Midbrain (tissue), 1 donor: ENCODE data around the gene TRAM2.

Experiments
- DNase-seq: peaks from one replicate; lab custom pipeline; 2025; lab: John Stamatoyannopoulos, UW

The TRAM2 gene

DNA sequence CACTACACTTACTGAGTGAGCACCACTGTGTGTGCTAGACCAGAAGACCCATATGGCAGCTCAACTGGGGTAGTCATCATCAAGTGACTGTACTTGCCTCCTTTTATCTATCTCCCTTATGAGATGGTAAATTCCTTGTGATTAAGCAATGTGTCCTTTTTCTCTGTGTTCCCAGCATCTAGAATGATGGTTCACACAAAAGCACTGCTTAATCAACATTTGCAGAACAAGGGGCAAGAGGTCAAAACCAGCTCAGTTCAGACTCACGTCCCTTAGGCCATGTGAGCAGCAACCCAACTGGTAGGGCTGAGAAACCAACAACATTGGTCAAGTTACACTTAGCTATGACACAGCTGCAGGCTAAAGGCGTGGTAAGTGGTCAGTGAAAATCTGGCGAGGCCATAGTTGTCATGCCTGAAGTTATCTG lies 10.0 kb downstream of the TRAM2 start:
- no peak for DNase-seq

DNA sequence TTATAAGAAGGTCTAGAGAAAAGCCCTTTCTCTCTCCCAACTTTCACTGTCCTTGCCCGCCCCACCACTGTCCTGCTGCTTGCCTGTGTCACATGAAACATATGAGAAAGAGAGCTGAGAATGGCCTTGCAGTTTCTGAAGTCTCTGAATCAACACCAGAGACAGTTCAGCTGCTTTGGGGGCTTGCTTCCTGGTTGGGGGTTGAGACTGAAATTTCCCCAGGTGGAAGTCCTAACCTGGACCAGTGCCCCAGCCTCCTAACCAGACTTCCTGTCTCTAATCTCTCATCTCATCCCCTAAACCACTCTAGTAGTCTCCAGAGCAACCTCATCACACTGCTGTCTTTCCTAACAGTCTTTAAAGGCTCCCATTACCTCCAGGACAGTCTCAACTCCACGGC lies 10.7 kb downstream of the TRAM2 start:
- no peak for DNase-seq

DNA sequence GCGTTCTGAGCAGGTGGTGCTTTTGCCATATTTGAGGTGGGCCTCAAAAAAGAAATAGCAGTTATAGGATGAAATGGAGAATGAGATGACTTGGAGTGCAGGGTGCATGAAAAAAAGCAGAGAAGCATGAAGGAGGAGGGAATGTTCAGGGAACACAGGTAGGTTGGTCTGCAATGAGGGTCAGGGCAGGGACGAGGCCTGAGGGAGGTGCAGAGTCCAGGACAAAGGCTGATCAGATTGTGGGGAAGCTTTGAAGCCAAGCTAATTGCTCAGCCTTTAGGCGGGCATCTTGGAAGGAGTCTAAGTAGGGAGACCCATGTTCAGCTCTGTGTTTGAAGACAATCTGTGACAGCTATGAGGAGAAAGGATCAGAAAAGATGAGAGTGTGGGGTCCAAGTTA lies 12.0 kb downstream of the TRAM2 start:
- no peak for DNase-seq

DNA sequence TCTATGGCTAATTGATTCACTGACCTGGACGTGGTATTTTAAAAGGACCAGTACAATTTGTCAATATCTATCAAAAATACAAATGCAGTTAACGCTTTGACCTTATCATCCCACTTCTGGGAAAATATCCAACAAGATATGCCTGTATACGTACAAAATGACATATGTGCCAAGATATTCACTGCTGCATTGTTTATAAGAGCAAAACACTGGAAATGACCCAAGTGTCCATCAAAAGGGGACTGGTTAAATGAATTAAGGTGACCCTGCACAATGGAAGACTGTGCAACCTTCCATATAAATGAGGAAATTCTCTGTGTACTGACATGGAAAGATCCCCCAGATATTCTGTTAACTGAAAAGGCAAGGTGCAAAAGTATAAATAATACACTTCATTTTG lies 13.9 kb downstream of the TRAM2 start:
- DNase-seq = no peak

GRCh38 chr6:52560462-52560861 lies 16.4 kb downstream of the TRAM2 start:
- DNase-seq = no peak

- DNase-seq = no peak
Measured at GRCh38 chr6:52558266-52559000, 18.4 kb downstream of the TRAM2 start.

- no peak for DNase-seq
Measured at GRCh38 chr6:52557389-52558265, 19.2 kb downstream of the TRAM2 start.

DNA sequence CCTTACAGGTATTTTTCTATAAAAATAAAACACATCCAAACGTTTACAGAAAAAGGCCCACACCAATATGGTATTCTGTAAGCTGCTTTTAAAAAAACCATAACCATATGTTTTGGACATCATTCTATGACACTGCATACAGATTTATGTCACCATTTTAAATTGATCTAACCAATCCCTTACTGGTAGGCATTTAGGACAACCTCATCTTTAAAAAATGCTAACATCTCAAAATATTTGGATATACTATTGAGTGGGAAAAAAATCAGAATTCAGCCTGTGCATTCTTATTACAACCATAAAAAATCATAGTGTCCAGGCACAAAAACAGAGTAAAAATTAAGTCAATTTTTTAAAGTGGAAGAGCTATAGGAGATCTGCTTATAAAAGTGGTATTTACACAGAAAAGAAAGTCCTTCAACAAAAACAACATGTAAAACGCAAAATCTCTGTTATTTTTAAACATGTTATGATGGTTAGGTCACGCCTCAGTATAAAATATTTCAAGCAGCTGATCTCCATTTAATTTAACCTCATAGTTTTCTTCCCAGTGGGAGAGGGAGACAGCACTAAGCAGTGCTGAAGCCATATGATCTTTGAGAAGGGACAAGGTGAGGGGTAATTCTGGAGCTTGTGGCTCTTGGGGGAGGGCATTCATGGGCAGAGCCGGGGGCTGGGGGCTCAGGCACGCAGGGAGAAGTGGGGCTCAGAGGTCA lies 21.2 kb downstream of the TRAM2 start:
- DNase-seq = no peak

GRCh38 chr6:52554684-52555280 lies 22.1 kb downstream of the TRAM2 start:
- DNase-seq = no peak

DNA sequence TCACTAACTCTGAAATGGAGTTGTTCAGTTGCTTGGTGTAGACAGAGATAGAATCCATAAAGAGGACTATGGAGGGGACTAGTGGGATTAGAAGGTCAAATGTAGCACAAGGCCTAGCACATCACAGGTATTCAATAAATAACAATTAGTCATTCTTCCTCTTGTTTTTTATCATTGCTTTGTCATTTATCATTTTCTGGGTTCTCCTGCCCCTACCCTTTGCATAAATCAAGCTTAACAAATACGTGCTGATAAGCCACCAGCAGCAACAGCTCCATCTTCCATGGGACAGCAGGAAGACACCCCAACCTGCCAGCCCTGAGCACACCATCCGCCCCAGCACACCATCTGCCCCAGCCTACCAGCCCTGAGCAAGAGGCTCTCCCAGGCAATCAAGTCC lies 23.1 kb downstream of the TRAM2 start:
- no peak for DNase-seq

DNA sequence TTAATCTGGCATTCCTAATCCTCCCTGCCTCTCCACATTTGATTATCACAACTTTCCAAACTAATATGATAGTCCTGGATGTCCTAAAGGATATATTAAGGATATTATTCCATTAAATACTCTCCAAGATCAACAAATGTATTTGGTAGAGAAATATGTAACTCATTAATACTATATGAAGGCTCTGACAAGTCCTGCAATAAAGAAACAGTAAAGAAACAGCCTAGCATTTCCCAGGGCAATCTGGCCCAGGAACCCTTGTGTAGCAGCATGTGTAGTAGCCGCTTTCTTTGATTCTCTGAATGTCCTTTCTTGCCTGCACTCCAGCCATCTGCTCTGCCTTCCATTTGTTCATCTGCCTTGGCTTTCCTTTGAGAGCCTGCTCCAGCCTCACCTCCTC lies 23.7 kb downstream of the TRAM2 start:
- no peak for DNase-seq

GRCh38 chr6:52552278-52552643 lies 24.6 kb downstream of the TRAM2 start:
- DNase-seq = no peak

GRCh38 chr6:52551483-52552277 lies 25.2 kb downstream of the TRAM2 start:
- no peak for DNase-seq

DNA sequence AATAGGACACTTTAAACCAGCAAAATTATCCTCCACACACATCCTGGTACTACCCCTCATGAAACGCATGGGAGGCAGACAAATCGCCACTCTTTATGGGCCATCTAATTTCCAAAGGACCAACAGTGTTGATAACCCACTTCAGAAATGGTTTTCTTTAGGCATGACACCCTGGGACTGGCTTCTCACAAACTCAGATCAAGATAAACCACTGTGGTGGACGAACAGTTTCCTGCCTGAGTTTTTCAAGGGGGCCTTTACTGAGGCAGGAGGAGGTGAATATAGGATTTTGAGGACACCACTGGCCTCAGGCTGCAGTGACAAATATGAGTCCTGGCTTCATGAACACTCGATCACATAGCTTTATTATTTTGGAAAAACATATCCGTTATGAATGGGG lies 26.0 kb downstream of the TRAM2 start:
- DNase-seq = no peak

DNA sequence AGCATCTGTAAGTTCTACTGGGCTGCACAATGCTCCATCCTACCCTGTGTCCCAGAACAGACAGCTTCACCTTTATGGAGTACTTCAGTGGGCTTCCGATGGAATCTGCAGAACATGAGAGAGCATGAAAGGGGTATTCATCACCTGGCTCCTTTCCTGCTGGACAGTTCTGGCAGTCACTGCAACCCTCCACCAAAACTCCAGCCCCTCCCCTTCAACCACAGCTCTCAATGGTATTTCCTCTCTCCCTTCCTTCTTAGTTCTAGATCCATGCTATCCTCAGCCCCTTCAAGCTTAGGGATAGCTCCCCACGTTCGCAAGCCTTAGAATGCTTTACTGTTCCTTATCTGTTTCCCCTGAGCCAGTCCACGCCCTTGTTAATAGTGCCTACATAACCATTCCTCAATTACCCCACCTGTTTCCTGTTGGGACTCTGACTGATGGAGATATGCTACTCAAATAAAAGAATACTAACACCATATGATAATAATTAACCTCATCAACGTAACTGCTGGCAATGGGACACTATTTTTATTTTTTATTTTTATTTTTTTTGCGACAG lies 26.8 kb downstream of the TRAM2 start:
- DNase-seq = no peak

- no peak for DNase-seq
Measured at GRCh38 chr6:52549428-52549827, 27.4 kb downstream of the TRAM2 start.

GRCh38 chr6:52548999-52549398 lies 27.9 kb downstream of the TRAM2 start:
- DNase-seq = no peak

- DNase-seq = no peak
Measured at GRCh38 chr6:52548353-52548713, 28.5 kb downstream of the TRAM2 start.

GRCh38 chr6:52547647-52548352 lies 29.1 kb downstream of the TRAM2 start:
- DNase-seq = no peak

DNA sequence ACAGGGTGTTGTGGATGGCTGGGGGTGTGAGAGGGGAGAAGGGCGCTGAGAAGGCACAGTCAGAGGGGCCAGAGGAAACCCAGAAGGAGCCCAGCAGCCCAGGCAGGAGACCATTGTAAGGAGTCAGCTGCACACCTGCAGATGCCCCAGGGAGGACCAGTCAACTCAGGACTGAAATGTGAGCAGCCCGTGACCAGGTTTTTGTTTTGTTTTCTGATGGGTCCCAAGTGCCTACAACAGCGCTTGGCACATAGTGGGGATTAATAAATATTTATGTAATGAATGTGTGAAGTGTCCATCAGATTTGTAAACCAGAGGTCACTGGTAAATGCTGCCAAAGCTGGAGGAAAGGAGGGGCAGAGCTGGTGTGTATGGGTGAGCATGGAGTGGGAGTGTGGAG lies 30.2 kb downstream of the TRAM2 start:
- DNase-seq = no peak

- no peak for DNase-seq
Measured at GRCh38 chr6:52546192-52546591, 30.7 kb downstream of the TRAM2 start.
